ENCODE data around the gene TUBA4B. TPM values are rescaled to one million over a fixed set of nuclear protein-coding genes. Genes with fewer than 3 reads are reported as not detected.

TUBA4B gene
- total RNA-seq, 1 experiment from 2014 or later, result not detected

DNA sequence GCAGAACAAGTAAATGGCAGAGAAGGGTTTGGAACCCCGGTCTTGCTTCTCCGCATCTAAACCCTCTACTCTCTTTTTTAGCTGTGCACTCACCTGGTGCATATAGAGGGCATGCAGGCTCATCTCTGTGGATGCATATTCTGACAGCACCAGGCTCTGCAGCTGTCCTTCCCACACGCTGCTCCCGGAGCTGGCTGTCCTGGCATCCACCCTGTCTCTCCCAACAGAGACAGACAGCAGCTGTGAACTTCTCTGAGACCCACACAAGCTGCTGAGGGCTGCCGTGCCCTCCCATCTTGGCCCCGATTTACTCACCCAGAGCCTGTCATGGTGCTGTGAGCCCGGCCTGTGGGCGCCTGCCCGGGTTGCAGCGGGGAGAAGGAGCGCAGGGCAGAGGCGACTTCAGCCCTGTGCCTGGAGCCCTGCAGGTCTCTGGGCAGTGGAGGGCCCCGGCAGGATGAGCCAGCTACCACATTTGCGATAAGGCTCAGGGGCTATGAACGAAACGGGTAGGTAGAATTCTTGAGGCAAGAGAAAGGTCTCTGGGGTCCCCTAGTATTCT lies 31.0 kb upstream of the TUBA4B start:
- no peak overlapping the region for H3K4me2 ChIP-seq (ENCODE audit: insufficient read depth, insufficient read length, low read length)
- no peak overlapping the region for H4K5ac ChIP-seq (ENCODE audit: insufficient read length, low read depth, low read length)
- H3K4me1 ChIP-seq (ENCODE audit: insufficient read depth, low read length), result no peaks in the 10 kb centered on the region
- peaks cover 13% of the 10 kb centered on the region in 2 experiments for H3K4me1 Mint-ChIP-seq
- no peak overlapping the region for H3K4ac ChIP-seq (ENCODE audit: low read depth, low read length)
- H3K79me1 ChIP-seq (ENCODE audit: insufficient read depth, low read depth, low read length, poor library complexity, severe bottlenecking), result no peaks in the 10 kb centered on the region
- no peak for DNase-seq
- H3K9ac ChIP-seq (ENCODE audit: extremely low read depth, insufficient read length, low read length), result no peak overlapping the region
- TF ChIP-seq CTCF (conservative IDR thresholded peaks at IDR 0.05), result no peak
- no peak overlapping the region for H3K27ac ChIP-seq (ENCODE audit: insufficient read length, low read depth, low read length)
- no peaks in the 10 kb centered on the region for H3K9me3 Mint-ChIP-seq
- H2BK12ac ChIP-seq (ENCODE audit: insufficient read length, low read depth, low read length), result no peak overlapping the region
- H3K27me3 ChIP-seq (ENCODE audit: insufficient read depth, low read length), result no peaks in the 10 kb centered on the region
- H3K18ac ChIP-seq (ENCODE audit: insufficient read length, low read depth, low read length), result no peak overlapping the region
- no peak overlapping the region for H3K56ac ChIP-seq (ENCODE audit: insufficient read length, low read depth, low read length)
- no peak overlapping the region for H2BK15ac ChIP-seq (ENCODE audit: low read depth, low read length)
- WGBS (ENCODE audit: extremely low coverage, insufficient read length, low lambda C conversion rate), result no CpG with 5 or more reads among the region's 16 CpGs
- H3K27me3 Mint-ChIP-seq (ENCODE audit: low read depth), result peaks cover 3% of the 10 kb centered on the region; the same call in 1 of the 2 replicates
- no peak overlapping the region for H2BK120ac ChIP-seq (ENCODE audit: low read depth, low read length, poor library complexity, severe bottlenecking)
- no peak overlapping the region for H3K14ac ChIP-seq (ENCODE audit: insufficient read depth, low read length)
- H4K8ac ChIP-seq (replicated peaks; ENCODE audit: insufficient read length, low read depth, low read length), result no peak overlapping the region
- no peaks in the 10 kb centered on the region for H4K20me1 ChIP-seq (ENCODE audit: control insufficient read depth, insufficient read depth, insufficient read length)
- H3K23ac ChIP-seq (ENCODE audit: insufficient read length, low read depth, low read length), result no peak overlapping the region
- no peak overlapping the region for H2BK5ac ChIP-seq (ENCODE audit: insufficient read length, low read length)
- no peak overlapping the region for H3T11ph ChIP-seq (ENCODE audit: low read length)
- no peak overlapping the region for H2BK20ac ChIP-seq (ENCODE audit: low read depth, low read length, poor library complexity, severe bottlenecking)
- no peak overlapping the region for H2AFZ ChIP-seq (ENCODE audit: low read length)
- no peaks in the 10 kb centered on the region for H3K79me2 ChIP-seq (ENCODE audit: insufficient read depth, low read length)
- H3K36me3 Mint-ChIP-seq (ENCODE audit: insufficient read depth in 1 of 3, low read depth in 3 of 3), result peaks cover 31 to 64% (median 63%) of the 10 kb centered on the region in 3 experiments
- H4K91ac ChIP-seq (ENCODE audit: insufficient read length, low read depth, low read length), result no peak overlapping the region
- no peak overlapping the region for H3K4me3 Mint-ChIP-seq
- H3K9me3 ChIP-seq (ENCODE audit: control insufficient read depth, low read depth, low read length), result no peaks in the 10 kb centered on the region
- no peak overlapping the region for H2AK5ac ChIP-seq (ENCODE audit: insufficient read length, low read length)
- no peak overlapping the region for H3K27ac Mint-ChIP-seq
- H3K23me2 ChIP-seq (ENCODE audit: insufficient read length, low read depth, low read length, poor library complexity, severe bottlenecking), result peaks cover 7% of the 10 kb centered on the region
